Neural progenitor cell (in vitro differentiated cells): ENCODE data around the gene THAP12.

Experiments
- CTCF ChIP-seq: fragments of 200-600 bp; sonication (generic); IDR thresholded peaks from 2 replicates; pipeline ENCODE4 v1.5.1; 2017; ENCODE audit warnings: antibody characterized with exemption, mild to moderate bottlenecking
- EZH2phosphoT487 ChIP-seq: fragments of 200-600 bp; sonication (generic); IDR thresholded peaks from 2 replicates; pipeline ENCODE4 v1.6.1; 2017; ENCODE audit warnings: antibody characterized with exemption

DNA sequence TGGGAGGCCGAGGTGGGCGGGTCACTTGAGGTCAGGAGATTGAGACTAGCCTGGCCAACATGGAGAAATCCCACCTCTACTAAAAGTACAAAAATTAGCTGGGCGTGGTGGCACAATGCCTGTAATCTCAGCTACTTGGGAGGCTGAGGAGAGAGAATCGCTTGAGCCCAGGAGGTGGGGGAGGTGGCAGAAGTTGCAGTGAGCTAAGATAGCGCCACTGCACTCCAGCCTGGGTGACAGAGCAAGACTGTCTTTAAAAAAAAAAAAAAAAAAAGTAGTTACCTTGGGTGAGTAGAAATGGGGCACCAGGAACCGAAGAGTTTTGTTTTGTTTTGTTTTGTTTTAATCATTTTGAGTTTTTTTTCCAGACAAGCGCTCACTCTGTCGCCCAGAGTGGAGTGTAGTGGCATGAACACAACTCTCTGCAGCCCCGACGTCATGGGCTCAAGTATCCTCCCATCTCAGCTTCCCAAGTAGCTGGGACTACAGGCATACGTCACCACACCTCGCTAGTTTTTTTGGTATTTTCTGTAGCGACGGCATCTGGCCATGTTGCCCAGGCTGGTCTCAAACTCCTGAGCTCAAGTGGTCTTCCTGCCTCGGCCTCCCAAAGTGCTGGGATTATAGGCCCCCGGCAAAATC is 15.8 kb downstream of the THAP12 start:
- TF ChIP-seq CTCF (no peak), EZH2phosphoT487 (no peak)
